Kidney (tissue), 14 donors: ENCODE measurements around the gene SLC39A3. TPM values are rescaled to one million over a fixed set of nuclear protein-coding genes. Genes with fewer than 3 reads are reported as not detected.

Source experiments
- DNase-seq, 5 donors: peaks; one replicate each; pipeline ENCODE4 v3.0.0-alpha.2; 2013 to 2020
- FAIRE-seq: peaks from 2 replicates; lab custom pipeline; 2012; peaks lifted over from hg19 to GRCh38; lab: Jason Lieb, UNC
- H3K27ac ChIP-seq, 2 donors: one replicate each; pipeline ENCODE4 v1.7.0; 2013; ENCODE audit warnings: low read depth in 2 of 2, low read length in 2 of 2, inconsistent platforms in 1 of 2
- H3K27me3 ChIP-seq: one replicate; pipeline ENCODE4 v1.7.1; 2013; ENCODE audit warnings: low read length, inconsistent platforms; ENCODE audit not compliant: control insufficient read depth, insufficient read depth
- H3K36me3 ChIP-seq, 3 donors: one replicate each; pipeline versions ENCODE4 v1.7.0 to v1.7.1; 2013; ENCODE audit warnings: low read length in 3 of 3, control low read depth in 1 of 3, inconsistent platforms in 1 of 3; ENCODE audit not compliant: insufficient read depth in 3 of 3, control insufficient read depth in 2 of 3
- H3K4me1 ChIP-seq, 3 donors: one replicate each; pipeline versions ENCODE4 v1.7.0 to v1.7.1; 2013; ENCODE audit warnings: low read length in 3 of 3, inconsistent platforms in 1 of 3, low read depth in 1 of 3; ENCODE audit not compliant: control insufficient read depth in 2 of 3, insufficient read depth in 2 of 3
- H3K4me3 ChIP-seq, 3 donors: one replicate each; pipeline versions ENCODE4 v1.7.0 to v1.8.1; 2013; ENCODE audit warnings: low read length in 3 of 3, control low read depth in 1 of 3, inconsistent platforms in 1 of 3
- H3K9ac ChIP-seq, 3 donors: one replicate each; pipeline versions ENCODE4 v1.7.0 to v1.7.1; 2013; ENCODE audit warnings: low read length in 3 of 3, control low read depth in 1 of 3, inconsistent platforms in 1 of 3
- H3K9me3 ChIP-seq, 3 donors: one replicate each; pipeline versions ENCODE4 v1.7.0 to v1.7.1; 2013; ENCODE audit warnings: low read length in 3 of 3, control low read depth in 1 of 3, inconsistent platforms in 1 of 3; ENCODE audit not compliant: control insufficient read depth in 2 of 3, insufficient read depth in 1 of 3
- intact Hi-C: fragments of 100-400 bp; cut with DNase I; formaldehyde crosslinking; loops from one replicate; pipeline ENCODE4 v1.11.1; 2022
- polyA plus RNA-seq: library from polyadenylated mRNA; stranded (reverse); fragments of 350-450 nt; fragmentation: Illumina TruSeq; extraction: RNeasy Lipid Tissue Mini Kit (QIAGEN cat#74804); gene quantifications from one replicate; pipeline ENCODE4 v1.2.3, GENCODE V29; 2014; ENCODE audit warnings: low read depth, low replicate concordance; ENCODE audit not compliant: insufficient read depth
- total RNA-seq: library from RNA; stranded (reverse); fragmentation: NEBNext Ultra II Directional; extraction: Animal tissue kit (Norgen Biotek cat#: 25700); gene quantifications from one replicate; pipeline ENCODE4 v1.2.1, GENCODE V29; 2021
- TF ChIP-seq, protein P1 (sequence below): IDR thresholded peaks from 3 replicates; pipeline ENCODE4 v1.5.1; 2012; ENCODE audit warnings: mild to moderate bottlenecking, moderate library complexity, borderline replicate concordance; ENCODE audit not compliant: insufficient read depth; ENCODE audit errors: extremely low read depth
- donor health status: control.
- donor health status: control.
- donor health status: control.
- donor health status: control.
- donor health status: control.
- donor health status: DM: yes; HTN: yes; CAD: no.
- donor health status: Normal renal cell carcinoma (clear cell type).

Gene SLC39A3
- total and polyA plus RNA-seq, 2 donors from 2014 or later = 31.1 to 38.0 TPM

DNA sequence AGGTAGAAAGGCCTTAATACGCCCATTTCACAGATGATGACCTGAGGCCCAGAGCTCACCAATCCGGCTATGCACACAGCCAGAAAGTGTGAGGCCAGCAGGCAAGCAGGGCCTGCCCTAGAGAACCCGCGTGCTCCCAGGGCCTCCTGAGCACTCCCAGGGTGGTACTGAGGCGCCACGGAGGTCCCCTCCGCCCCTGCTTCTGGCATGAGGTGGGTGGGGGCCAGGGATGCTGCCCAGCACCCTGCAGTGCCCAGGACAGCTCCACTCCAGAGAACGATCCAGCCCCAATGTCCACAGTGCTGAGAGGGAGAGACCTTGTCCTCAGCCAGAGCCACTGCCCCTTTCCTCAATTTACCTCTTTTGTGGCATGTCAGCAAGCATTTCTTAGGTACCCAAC, 29.4 kb upstream of the SLC39A3 start:
- FAIRE-seq (no peak), DNase-seq (no peak)
- Histone ChIP-seq H3K27ac (no peak overlapping the region), H3K4me1 (peaks cover 0 to 12% (median 0%) of the 10 kb centered on the region in 3 donors), H3K9me3 (no peaks in the 10 kb centered on the region), H3K36me3 (peaks cover 0 to 8% (median 2%) of the 10 kb centered on the region in 3 donors), H3K4me3 (no peak overlapping the region), H3K27me3 (no peaks in the 10 kb centered on the region), H3K9ac (no peak overlapping the region)
- TF ChIP-seq, protein P1, sequence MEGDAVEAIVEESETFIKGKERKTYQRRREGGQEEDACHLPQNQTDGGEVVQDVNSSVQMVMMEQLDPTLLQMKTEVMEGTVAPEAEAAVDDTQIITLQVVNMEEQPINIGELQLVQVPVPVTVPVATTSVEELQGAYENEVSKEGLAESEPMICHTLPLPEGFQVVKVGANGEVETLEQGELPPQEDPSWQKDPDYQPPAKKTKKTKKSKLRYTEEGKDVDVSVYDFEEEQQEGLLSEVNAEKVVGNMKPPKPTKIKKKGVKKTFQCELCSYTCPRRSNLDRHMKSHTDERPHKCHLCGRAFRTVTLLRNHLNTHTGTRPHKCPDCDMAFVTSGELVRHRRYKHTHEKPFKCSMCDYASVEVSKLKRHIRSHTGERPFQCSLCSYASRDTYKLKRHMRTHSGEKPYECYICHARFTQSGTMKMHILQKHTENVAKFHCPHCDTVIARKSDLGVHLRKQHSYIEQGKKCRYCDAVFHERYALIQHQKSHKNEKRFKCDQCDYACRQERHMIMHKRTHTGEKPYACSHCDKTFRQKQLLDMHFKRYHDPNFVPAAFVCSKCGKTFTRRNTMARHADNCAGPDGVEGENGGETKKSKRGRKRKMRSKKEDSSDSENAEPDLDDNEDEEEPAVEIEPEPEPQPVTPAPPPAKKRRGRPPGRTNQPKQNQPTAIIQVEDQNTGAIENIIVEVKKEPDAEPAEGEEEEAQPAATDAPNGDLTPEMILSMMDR = no peak
- intact Hi-C loops = no loop called here

DNA sequence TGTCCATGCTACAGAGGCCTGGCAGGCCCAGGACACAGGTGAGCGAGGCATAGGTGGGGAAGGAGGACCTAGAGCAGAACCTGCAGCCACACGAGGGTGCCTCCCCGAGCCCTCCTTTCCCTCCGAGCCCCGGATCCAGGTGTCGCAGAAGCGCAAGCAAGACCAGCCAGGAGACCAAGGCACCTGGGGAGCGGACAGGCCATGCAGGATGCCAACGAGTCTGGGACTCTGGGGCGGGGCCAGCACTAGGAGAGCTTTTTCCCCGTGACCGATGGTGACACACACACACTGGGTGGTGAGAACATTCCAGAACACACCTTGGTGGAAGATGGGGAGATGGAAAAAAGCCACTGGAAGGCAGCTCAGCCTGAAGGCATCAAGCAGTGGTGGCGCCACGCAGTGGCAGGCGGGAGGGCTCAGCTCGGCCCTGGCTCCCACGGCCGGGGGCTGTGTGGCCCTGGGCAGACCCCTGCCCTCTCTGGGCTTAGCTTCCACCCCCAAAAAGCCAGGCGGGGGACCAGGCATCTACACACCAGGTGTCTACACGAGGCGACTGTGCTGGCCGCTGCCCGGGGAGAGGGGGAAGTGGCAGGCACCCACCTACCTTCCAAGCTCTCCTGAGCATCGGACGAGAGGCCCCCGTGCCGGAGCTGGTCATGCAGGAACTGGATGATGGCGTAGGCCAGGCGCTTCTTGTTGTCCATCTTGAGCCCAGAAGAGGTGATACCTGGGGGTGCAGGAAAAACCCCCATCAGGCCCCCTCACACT, 28.7 kb upstream of the SLC39A3 start:
- H3K36me3 ChIP-seq = peaks cover 0 to 14% (median 2%) of the 10 kb centered on the region in 3 donors
- TF ChIP-seq, protein P1 = no peak
- no peak overlapping the region for H3K9ac ChIP-seq
- no peak overlapping the region for H3K4me3 ChIP-seq
- H3K9me3 ChIP-seq = no peaks in the 10 kb centered on the region
- DNase-seq (no peak), FAIRE-seq (no peak)
- peaks cover 0 to 10% (median 0%) of the 10 kb centered on the region in 3 donors for H3K4me1 ChIP-seq
- intact Hi-C loops = no loop called here
- no peak overlapping the region for H3K27ac ChIP-seq
- no peaks in the 10 kb centered on the region for H3K27me3 ChIP-seq

DNA sequence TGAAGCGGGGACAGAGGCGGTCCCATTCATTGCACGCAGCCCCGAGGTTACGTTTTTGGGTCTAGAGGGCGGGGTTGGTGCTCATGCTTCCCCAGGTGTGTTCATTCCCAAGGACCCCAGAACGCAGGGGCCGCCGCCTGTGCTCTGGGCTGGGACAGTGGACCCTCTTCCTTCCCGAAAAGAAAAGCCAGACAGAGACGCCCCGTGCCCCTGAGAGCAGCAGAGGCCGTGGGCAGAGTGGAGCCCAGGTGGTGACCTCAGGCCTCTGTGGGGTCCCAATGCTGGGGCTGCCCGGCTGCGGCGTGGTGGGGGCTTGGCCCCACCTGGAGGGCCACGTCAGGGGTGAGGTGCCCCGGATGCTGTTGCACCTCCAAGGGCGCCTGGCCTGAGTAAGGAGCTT, 27.9 kb upstream of the SLC39A3 start:
- TF ChIP-seq, protein P1 = no peak
- DNase-seq (no peak), FAIRE-seq (no peak)
- intact Hi-C loops = no loop called here
- H3K9me3 ChIP-seq = no peaks in the 10 kb centered on the region
- no peak overlapping the region for H3K9ac ChIP-seq
- H3K27ac ChIP-seq = no peak overlapping the region
- peaks cover 0 to 10% (median 0%) of the 10 kb centered on the region in 3 donors for H3K4me1 ChIP-seq
- no peaks in the 10 kb centered on the region for H3K27me3 ChIP-seq
- peaks cover 0 to 14% (median 2%) of the 10 kb centered on the region in 3 donors for H3K36me3 ChIP-seq
- H3K4me3 ChIP-seq = no peak overlapping the region
